Endothelial cell of umbilical vein (primary cell): Measurements from ENCODE around the gene IFNGR1. TPM values are rescaled to one million over a fixed set of nuclear protein-coding genes. Genes with fewer than 3 reads are reported as not detected.

ENCODE experiments used
- BruUV-seq: library from RNA; stranded (reverse); fragments of 400-500 nt; replicated peaks from 2 replicates; lab custom pipeline; 2021; lab: Mats Ljungman, UMichigan
- CTCF ChIA-PET: fragments of 300-600, 350-600 bp; sonication (Branson Sonifier 250); formaldehyde crosslinking; loops from one replicate; lab custom pipeline; 2021; ENCODE audit warnings: antibody characterized with exemption, inconsistent platforms; lab: Charles Lee
- POLR2A ChIA-PET: fragments of 300-600, 350-600 bp; sonication (Branson Sonifier 250); formaldehyde crosslinking; loops from one replicate; lab custom pipeline; 2021; ENCODE audit warnings: antibody characterized with exemption, inconsistent platforms; lab: Charles Lee
- DNase-seq: peaks from one replicate; pipeline ENCODE4 v3.0.0-alpha.2; 2011; ENCODE audit warnings: low read depth, low spot score
- FAIRE-seq: peaks from 2 replicates; lab custom pipeline; 2011; peaks lifted over from hg19 to GRCh38; lab: Jason Lieb, UNC
- H2AFZ ChIP-seq: 2 replicates; pipeline ENCODE4 v1.6.0; 2012; ENCODE audit warnings: low read depth, low read length, control low read depth, inconsistent platforms
- H3K27ac ChIP-seq: 2 replicates; pipeline ENCODE4 v1.5.1; 2011; ENCODE audit warnings: low read depth, mild to moderate bottlenecking, control low read depth, low read length, moderate library complexity; ENCODE audit not compliant: insufficient read depth
- H3K27me3 ChIP-seq, 2 experiments: 2 replicates each; pipeline versions ENCODE4 v1.6.0 to v1.6.1; 2011; ENCODE audit warnings: low read length in 2 of 2, mixed read lengths in 1 of 2; ENCODE audit not compliant: control insufficient read depth in 2 of 2, insufficient read depth in 2 of 2
- H3K36me3 ChIP-seq, 2 experiments: 2 replicates in 1 of 2; 3 replicates in 1 of 2; pipeline ENCODE4 v1.5.1; 2011; ENCODE audit warnings: low read length in 2 of 2, mild to moderate bottlenecking in 1 of 2, moderate library complexity in 1 of 2; ENCODE audit not compliant: control insufficient read depth in 2 of 2, insufficient read depth in 2 of 2; ENCODE audit errors: extremely low read depth in 1 of 2
- H3K4me1 ChIP-seq: 3 replicates; pipeline ENCODE4 v1.5.1; 2011; ENCODE audit warnings: mild to moderate bottlenecking, low read length; ENCODE audit not compliant: control insufficient read depth, insufficient read depth; ENCODE audit errors: extremely low read depth
- H3K4me2 ChIP-seq: 2 replicates; pipeline ENCODE4 v1.6.1; 2011; ENCODE audit warnings: low read length, control low read depth, mixed read lengths; ENCODE audit not compliant: insufficient read depth
- H3K4me3 ChIP-seq, 3 experiments: fragments of 200-600 bp in 1 of 3; sonication (generic), shearing (Covaris generic) in 1 of 3; replicated peaks in 1 of 3; 2 replicates each; pipeline ENCODE4 v1.5.1; 2011 to 2016; ENCODE audit warnings: control low read depth in 3 of 3, low read length in 3 of 3, mild to moderate bottlenecking in 2 of 3, inconsistent platforms in 1 of 3, low read depth in 1 of 3, moderate library complexity in 1 of 3; ENCODE audit not compliant: insufficient read depth in 1 of 3
- H3K79me2 ChIP-seq: 2 replicates; pipeline ENCODE4 v1.6.0; 2012; ENCODE audit warnings: low read length, inconsistent platforms; ENCODE audit not compliant: control insufficient read depth, insufficient read depth
- H3K9ac ChIP-seq: replicated peaks from 2 replicates; pipeline ENCODE3; 2011; ENCODE audit warnings: low read length, control low read depth; ENCODE audit not compliant: insufficient read depth; ENCODE audit errors: extremely low read depth
- H3K9me1 ChIP-seq: replicated peaks from 3 replicates; pipeline ENCODE4 v1.6.0; 2011; ENCODE audit warnings: mild to moderate bottlenecking, low read length; ENCODE audit not compliant: control insufficient read depth, insufficient read depth; ENCODE audit errors: extremely low read depth
- H3K9me3 ChIP-seq: replicated peaks from 2 replicates; pipeline ENCODE4 v1.5.1; 2012; ENCODE audit warnings: low read length, inconsistent platforms; ENCODE audit not compliant: control insufficient read depth, insufficient read depth
- H4K20me1 ChIP-seq: replicated peaks from 2 replicates; pipeline ENCODE3; 2011; ENCODE audit warnings: mild to moderate bottlenecking, low read length; ENCODE audit not compliant: control insufficient read depth, insufficient read depth; ENCODE audit errors: extremely low read depth
- CTCF ChIP-seq, 2 donors: IDR thresholded peaks; 1 replicate in 1 of 2; 2 replicates in 1 of 2; pipeline ENCODE4 v1.5.1; 2011; ENCODE audit warnings: low read length in 2 of 2, mild to moderate bottlenecking in 2 of 2, moderate library complexity in 2 of 2, control low read depth in 1 of 2, inconsistent platforms in 1 of 2, low read depth in 1 of 2; ENCODE audit not compliant: insufficient read depth in 1 of 2; ENCODE audit errors: extremely low read depth in 1 of 2
- EZH2 ChIP-seq: IDR thresholded peaks from 2 replicates; pipeline ENCODE4 v1.6.1; 2012; ENCODE audit warnings: borderline replicate concordance, low read depth, mild to moderate bottlenecking, moderate library complexity, low read length, inconsistent platforms; ENCODE audit not compliant: severe bottlenecking
- FOS ChIP-seq: IDR thresholded peaks from 2 replicates; pipeline ENCODE4 v1.6.1; 2011; ENCODE audit warnings: mild to moderate bottlenecking, low read length, moderate library complexity, borderline replicate concordance; ENCODE audit not compliant: insufficient read depth
- GATA2 ChIP-seq: IDR thresholded peaks from 2 replicates; pipeline ENCODE4 v1.7.0; 2011; ENCODE audit warnings: low read depth, mild to moderate bottlenecking, moderate library complexity, mixed read lengths, low read length; ENCODE audit not compliant: insufficient read length, insufficient read depth
- JUN ChIP-seq: IDR thresholded peaks from 2 replicates; pipeline ENCODE4 v1.6.1; 2011; ENCODE audit warnings: borderline replicate concordance, low read depth; ENCODE audit not compliant: insufficient read length, insufficient read depth
- MAX ChIP-seq: IDR thresholded peaks from 2 replicates; pipeline ENCODE4 v1.6.1; 2011; ENCODE audit not compliant: insufficient read depth, insufficient read length
- MYC ChIP-seq: IDR thresholded peaks from one replicate; pipeline ENCODE4 v1.6.1; 2011; ENCODE audit warnings: mild to moderate bottlenecking, low read depth, low read length
- POLR2A ChIP-seq: IDR thresholded peaks from 2 replicates; pipeline ENCODE4 v1.6.1; 2012; ENCODE audit warnings: low read depth, mild to moderate bottlenecking, control low read depth, low read length
- POLR2AphosphoS5 ChIP-seq: IDR thresholded peaks from 2 replicates; pipeline ENCODE4 v1.6.1; 2012; ENCODE audit warnings: low read depth, mild to moderate bottlenecking, control low read depth, low read length, moderate library complexity; ENCODE audit not compliant: insufficient read depth
- dilution Hi-C: fragments of 300-500 bp; cut with MboI; formaldehyde crosslinking; loops from one replicate; pipeline ENCODE4 v1.15.0; 2019; ENCODE audit warnings: low sequenced_read_pairs; ENCODE audit not compliant: extremely low pct_ligation_motif_present
- intact Hi-C: fragments of 100-400 bp; cut with micrococcal nuclease; formaldehyde crosslinking; loops from one replicate; pipeline ENCODE4 v1.10.0; 2022
- polyA plus RNA-seq, 4 experiments: library from polyadenylated mRNA; depleted of rRNA in 3 of 4; stranded (reverse) in 3 of 4; unstranded in 1 of 4; fragments of >200 nt; gene quantifications; 2 replicates each; pipeline versions ENCODE4 v1.2.1 to v1.2.3, GENCODE V29; 2011 to 2012; ENCODE audit warnings: missing spikeins in 1 of 4
- total RNA-seq: library from RNA; stranded (reverse); gene quantifications from 2 replicates; pipeline ENCODE4 v1.2.3, GENCODE V29; 2021

IFNGR1 gene
- total and polyA plus RNA-seq, 2 donors (not counting 3 experiments of a cell fraction or from before 2014, with no cell fraction given), result 19.1 to 31.2 TPM

- DNase-seq, result no peak
- Histone ChIP-seq H3K9ac (no peak overlapping the region), H3K4me1 (no peaks in the 10 kb centered on the region), H3K79me2 (no peaks in the 10 kb centered on the region), H3K4me2 (no peak overlapping the region), H3K9me1 (no peaks in the 10 kb centered on the region), H3K9me3 (no peaks in the 10 kb centered on the region), H3K27me3 (no peaks in the 10 kb centered on the region), H3K4me3 (no peak overlapping the region), H4K20me1 (no peaks in the 10 kb centered on the region), H2AFZ (no peak overlapping the region), H3K36me3 (no peaks in the 10 kb centered on the region), H3K27ac (no peak overlapping the region)
- dilution Hi-C loops (no loop called here), intact Hi-C loops (no loop called here)
- ChIA-PET POLR2A (no interaction called here), CTCF (interaction anchor here (0.9 kb wide), 2 partner anchors 106 to 149 kb away, joined by 3 to 6 read pairs; no protein-coding TSS in a partner anchor)
- no TSS peak for BruUV-seq
- TF ChIP-seq MYC, result no peak
- TF ChIP-seq EZH2, result no peak
- no peak for TF ChIP-seq JUN
- no peak for TF ChIP-seq MAX
- TF ChIP-seq GATA2, result no peak
- TF ChIP-seq FOS, result no peak
- TF ChIP-seq CTCF (IDR thresholded peaks at IDR 0.05; ENCODE audit: extremely low read depth in 1 of 2, insufficient read depth in 1 of 2, low read depth in 1 of 2, low read length in 2 of 2), result no peak
- no peak for TF ChIP-seq POLR2A
- no peak for TF ChIP-seq POLR2AphosphoS5
- no peak for FAIRE-seq
Observed at GRCh38 chr6:137165375-137166246, 53.6 kb downstream of the IFNGR1 start.
